Activated naive CD4-positive, alpha-beta T cell treated with Interleukin-2 at 50 U/mL for 16 hours (primary cell): ENCODE measurements around the gene CENPX.

Experiments
- DNase-seq: peaks from one replicate; pipeline ENCODE4 v3.0.0-alpha.2; 2020

CENPX gene

DNA sequence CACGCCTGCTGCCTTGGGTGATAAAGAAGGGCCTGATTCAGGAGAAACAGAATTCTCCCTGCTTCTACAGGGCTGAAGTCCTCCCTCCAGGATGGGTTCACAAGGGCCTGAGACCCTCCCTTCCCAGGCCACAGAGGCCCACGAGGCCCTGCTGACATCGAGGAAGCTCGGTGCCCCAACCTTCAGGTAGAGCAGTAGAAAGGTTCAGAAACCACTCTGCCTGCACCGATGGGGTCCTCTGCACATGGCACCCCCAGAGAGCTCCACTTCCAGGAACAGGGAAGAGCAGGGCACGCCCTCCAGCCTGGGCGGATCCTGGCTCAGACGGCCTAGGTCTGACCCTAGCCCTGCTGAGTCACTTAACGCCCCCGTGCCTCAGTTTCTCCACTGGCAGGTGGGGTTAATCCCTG, 773 bp downstream of the CENPX start:
- no peak for DNase-seq

DNA sequence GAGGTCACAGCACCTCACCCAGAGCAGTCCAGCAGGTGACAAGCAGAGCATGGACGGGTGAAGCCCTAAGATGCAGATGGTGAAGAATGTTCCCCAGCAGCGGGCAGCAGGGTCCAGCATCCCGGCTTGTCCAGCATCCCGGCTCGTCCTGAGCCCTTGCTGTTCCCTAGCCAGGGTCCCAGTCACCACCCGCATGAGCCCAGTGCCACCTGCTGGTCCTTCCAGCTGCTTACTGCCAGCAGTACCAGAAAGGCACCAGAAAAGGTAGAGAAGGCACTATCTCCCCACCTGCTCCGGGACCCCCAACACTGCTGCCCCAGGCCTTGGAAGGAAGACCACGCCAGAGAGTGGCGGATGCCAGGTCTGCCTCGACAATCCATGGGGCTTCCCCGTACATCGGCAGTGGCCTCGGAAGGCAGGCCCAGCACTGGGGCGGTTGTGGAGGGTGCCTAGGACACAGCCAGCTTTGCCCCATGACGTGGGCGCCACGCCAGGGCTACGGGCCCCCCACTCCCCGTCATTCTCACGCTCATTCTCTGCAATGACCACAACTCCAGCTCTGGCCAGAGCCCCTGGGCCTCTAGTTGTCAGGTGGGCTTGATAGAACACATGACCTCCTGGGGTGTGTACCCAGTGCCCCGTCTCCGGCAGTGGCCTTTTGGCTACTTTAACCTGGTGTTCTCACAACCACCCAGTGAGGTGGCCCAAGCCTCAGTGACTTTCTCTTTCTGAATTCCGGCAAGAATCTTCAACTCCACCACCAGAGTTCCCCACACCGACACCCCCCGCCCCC, 1.4 kb downstream of the CENPX start:
- peak; percentile 59 for DNase-seq

DNA sequence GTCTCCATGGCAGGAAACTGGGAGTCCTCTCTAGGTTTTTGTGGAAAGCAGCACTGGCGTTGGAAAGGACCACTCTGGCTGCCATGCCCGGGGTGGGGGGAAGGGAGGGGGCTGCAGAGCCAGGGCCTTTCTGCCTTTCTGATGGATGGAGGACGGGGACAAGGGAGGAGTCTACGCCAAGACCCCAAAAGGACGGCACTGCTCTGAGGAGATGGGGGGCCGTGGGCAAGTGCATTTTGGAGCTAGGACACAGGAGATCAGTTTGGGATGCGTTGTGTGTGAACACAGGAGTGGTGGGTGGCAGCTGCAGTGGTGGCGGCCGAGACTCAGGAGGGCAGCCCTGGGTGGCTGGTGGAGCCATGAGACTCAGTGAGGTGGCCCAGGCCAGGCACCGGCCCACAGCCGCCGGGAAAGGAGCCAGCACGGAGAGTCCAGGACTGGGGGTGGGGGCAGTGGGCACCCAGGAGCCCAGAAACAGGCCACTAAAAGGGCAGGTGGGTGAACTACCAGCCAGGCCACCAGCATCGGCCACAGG, 2.0 kb downstream of the CENPX start:
- no peak for DNase-seq

DNA sequence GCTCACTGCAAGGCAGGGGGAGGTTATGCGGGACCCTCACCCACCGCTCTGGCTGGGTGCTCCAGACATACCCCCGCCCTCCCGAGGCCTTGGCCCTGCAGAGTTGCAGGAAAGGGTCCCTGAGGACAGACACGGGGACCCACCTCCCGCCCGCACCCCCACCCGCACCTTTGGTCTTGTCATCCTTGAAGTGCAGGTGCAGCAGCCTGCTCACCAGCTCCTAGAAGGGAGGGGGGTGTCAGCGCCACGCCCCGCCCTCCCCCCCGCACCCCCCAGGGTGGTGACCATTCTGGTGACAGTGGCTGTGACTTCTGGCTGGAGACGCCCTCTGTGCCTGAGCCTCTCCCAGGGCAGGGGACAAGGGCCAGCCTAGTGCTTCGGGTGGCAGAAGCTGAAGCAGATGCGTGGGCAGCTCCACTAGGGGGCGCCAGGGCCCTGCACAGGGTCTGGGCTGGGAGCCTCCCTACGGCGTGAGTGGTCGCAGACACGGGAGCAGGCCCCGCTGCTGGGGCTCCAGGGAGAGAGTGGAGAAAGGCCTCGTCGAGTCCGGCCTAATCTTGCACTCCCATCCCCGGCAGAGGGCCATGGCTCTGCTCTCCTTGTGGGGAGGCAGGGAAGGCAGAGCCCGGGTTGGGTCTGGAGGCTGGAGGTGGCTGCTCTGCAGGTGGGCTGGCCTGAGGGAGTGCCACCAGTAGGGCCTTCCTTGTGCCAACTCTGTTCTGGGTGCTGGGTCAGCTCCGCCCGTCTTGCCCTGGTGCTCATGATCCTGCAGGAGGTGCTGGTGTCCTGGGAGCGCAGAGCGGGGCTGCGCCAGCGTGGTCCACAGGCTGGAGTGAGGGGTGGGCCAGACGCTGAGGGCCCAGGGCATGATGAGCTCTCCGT, 2.7 kb downstream of the CENPX start:
- DNase-seq, result peak; percentile 67

DNA sequence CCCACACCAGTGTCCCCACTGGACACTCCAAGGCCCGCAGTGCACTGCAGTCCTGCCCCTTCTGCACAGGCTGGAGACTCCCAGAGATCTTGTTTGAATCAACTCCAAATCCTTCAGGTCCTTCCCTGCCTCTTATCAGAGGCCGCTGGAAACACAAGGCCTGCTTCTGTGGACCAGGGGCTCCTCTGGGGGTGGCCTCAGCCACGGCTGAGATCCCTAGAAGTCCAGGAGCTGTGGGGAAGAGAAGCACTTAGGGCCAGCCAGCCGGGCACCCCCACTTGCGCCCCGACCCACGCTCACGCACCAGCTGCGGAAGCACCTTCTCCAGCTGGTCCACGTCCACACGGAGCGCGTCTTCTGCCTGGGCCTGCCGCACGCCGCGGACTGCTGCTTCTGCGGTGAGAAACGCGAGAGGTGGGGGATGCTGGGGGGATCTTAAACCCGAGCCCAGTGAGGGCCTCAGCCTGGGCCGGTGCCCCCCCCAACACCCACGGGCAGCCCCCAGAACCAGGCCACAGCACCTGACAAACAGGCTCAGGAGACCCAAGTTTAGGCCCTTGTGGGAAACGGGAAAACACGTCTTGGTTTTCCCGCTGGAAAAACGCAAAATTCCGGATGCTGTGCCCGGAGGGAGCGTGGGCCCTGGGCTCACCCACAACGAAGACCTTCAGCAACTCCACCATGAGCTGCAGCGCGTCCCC, 3.5 kb downstream of the CENPX start:
- DNase-seq, result no peak

DNA sequence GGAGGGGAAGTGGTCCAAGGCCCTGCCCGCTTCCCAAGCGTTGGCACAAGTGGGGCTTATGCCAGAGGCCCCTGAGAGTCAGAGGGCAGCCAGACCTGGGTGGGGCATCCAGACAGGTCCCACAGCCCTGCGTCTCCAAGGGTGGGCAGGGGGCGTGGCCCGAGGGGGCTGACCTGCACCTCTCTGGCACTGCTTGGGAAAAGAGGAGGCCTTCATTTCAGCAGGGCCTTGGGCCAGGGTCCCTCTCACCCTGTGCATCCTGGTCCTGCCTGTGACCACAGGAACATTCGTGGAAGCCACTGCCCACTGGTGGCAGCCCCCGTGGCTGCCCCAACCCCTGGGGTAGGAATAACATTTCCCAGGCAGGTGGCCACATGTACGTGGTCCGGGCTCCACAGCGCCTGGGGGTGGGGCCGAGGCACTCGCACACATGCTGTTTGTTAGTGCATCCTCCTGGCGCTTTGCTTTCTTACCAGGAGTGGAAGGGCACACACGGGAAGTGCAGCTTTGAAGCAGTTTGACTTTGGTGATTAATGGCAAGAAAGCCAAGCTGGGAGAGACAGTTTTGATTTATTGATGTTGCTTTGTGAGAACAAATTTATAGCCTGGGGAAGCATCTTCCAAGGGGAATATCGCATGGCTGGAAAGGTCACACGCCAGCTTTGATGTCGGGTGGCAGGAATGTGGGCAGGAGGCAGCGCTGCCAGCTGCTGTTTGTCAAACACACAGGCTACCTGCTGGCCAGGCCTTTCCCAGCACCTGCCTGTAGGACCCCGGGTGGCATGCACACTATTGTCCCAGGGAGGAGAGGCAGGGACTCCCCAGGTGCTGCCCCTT, 4.3 kb downstream of the CENPX start:
- DNase-seq, result no peak

DNA sequence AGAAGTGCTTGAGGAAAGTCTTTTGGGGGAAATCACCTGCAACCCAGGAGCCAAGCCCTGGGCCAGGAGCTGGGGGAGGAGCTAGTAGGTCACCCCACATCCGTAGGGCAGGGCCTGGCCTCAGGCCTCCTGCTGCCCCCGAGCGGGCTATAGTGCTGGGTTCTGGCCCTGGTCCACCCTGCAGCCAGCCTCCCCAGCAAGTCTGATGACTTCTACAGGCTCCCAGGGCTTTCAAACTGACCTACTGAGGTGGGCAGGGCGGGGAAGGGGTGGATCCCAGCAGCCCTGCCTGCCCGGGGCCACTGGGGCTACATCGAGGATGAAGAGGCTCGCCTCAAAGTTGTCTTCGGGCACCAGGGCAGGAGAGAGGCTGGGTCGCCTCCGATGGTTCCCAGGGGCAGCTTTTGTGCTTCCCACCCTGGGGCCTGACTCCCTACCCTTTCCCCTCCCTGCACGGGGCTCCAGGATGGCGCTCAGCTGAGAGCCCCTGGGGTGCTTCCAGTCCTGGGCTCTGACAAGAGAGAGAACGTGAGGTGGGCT, 5.0 kb downstream of the CENPX start:
- no peak for DNase-seq

DNA sequence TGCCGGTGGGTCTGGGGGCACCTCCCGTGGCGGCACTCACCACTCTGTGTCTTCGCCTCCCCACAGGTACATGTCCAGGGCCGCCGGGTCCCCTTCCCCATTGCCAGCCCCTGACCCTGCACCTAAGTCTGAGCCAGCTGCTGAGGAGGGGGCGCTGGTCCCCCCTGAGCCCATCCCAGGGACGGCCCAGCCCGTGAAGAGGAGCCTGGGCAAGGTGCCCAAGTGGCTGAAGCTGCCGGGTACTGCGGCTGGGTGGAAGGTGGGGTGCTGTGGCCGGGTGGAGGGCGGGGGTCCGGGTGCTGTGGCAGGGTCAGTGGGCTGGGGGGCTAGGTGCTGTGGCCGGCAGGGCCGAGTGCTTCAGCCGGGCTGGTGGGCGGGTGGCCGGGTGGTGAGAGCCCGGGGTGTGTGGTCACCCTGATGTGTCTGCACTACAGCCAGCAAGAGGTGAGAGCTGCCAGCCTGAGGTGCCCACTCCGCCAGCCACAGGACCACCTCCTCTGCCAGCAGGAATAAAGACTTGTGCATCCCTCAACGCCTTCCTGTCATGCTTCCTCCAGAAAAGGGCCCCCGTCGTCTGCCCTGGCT, 5.7 kb downstream of the CENPX start:
- DNase-seq, result no peak

DNA sequence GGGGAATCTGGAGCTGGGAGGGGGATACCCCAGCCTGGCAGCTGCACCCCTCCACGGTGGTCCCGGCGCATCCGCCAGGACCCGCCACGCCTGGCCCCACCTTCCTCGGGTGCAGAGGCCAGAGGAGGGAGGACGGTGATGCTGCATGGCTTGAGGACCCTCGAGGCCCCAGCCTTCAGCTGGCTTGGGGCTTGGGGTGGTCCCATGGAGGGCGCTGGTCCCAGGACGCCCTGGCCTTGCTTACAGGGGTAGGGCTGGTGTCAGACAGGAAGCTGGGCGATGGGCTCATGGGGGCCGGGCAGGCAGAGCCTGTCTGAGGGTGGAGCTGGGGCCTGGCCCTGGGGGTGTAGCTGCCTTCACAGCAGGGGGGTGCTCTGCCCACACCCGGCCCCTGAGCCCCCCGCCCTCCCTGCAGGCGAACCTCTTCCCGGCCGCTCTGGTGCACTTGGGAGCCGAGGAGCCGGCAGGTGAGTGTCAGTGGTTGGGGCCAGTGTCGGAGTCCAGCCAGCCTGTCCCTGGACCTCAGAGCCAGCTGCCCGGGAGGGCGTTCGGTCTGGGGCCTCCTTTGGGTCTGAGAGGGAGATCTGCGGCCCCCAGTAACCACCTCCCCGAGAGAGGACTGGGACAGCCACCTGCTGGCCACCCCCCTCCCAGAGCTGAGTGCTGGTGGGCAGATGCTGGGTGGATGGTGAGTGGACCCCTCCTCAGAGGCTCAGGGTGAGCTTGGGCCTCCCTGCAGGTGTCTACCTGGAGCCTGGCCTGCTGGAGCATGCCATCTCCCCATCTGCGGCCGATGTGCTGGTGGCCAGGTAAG, 6.4 kb downstream of the CENPX start:
- no peak for DNase-seq

DNA sequence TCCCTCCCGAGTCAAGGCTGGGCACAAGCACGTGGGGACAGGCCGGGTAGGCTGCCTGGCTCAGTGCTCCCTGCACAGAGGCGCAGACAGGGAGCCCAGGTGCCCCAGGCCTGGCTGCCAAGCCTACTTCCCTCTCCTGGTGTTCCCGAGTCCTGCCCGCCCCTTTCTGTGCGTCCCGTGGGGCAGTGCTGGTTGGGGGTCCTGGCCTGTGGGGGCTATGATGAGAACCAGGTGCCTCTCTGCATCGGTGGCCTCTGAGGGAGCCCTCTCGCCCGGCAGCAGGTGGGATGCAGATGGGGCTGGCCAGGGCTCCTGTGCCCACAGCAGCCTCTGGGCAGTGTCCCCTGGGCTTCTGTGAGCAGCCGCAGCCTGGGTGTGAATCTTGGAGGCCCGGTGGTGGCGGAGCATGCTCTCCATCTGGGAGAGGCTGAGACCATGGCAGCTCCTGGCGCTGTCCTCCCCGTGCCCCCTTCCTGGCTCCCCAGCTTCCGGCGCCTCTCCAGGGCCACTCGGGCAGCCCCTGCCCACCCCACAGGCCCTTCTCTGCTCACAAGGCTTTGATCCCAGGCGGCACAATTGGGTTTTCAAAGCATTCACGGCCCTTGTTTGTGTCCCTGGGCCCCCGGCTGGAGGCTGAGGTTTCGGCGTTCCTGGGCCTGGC, 7.2 kb downstream of the CENPX start:
- DNase-seq, result no peak

DNA sequence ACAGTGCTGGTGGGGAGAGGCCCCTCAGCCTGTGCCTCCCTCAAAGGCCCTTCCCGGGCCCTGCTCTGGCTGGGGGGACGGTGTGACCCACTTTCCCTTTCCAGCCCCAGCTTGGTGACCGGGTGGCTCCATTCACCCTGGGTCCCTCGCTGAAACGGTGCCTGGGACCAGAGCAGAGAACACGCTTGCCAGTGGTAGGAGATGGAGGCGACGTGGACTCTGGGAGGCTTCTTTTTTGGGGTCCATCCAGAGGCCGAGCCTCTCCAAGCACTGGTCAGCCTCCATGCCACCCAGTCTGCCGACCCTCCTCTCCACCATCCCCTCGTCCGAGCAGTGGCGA, 7.7 kb downstream of the CENPX start:
- DNase-seq, result no peak

DNA sequence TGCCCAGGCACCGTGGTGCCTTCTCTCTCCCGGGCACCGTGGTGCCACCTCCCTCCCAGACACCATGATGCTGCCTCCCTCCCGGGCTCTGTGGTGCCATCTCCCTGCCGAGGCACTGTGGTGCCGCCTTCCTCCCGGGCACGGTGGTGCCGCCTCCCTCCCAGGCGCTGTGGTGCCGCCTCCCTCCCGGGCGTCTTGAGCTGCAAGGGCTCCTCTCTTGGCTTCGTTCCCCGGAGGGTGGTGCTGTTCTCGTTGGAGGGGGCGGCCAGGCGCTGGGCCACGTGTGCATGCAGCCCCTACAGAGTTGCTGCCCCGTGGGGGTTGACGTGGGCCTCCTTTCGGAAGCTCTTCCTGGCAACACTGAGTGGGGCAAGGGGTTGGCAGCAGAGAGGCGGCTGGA, 8.2 kb downstream of the CENPX start:
- no peak for DNase-seq

DNA sequence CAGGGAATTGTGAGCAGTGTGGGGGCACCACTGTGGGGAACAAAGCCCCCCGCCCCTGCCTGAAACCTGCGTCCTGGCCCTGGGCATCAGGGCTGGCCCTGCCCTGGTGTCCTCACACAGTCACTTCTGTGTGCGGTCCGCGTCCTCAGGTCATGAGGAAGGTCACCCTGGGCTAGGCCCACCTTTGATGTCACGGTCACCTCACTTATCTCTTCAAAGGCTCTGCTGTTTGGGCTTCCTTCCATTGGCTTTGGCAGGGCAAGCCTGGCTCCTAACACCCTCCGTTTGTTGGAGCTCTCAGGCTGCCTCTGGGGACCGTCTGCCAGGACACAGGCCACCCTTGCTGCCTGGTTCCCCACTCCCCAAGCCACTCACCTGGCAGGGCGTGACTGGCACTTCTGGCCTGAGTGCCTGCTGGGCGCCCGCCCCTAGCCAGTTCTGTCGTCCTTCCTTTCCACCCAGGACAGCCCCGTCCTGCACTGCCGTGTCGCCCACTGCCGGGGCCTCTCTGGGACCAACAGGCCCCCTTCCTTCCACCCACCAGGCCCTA, 8.8 kb downstream of the CENPX start:
- DNase-seq, result no peak

DNA sequence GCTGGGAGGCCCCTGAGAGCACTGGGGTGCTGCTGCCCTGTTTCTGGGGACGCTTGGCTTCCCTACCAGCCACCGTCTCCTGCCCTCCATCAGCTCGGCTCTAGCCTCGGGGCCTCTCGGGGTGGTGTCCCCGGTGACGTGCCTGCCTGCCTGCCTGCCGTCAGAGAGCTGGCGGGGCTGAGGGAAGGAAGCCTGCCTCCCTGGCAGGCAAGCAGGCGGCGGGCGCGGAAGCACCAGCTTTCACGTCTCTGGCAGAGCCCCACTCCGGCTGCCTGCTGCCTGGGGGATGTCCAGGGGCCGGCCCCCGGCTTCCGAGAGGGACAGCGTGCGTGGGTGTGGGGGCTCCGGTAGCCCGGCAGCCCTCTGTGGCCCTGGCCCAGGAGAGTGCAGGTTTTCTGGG, 9.3 kb downstream of the CENPX start:
- DNase-seq, result no peak

DNA sequence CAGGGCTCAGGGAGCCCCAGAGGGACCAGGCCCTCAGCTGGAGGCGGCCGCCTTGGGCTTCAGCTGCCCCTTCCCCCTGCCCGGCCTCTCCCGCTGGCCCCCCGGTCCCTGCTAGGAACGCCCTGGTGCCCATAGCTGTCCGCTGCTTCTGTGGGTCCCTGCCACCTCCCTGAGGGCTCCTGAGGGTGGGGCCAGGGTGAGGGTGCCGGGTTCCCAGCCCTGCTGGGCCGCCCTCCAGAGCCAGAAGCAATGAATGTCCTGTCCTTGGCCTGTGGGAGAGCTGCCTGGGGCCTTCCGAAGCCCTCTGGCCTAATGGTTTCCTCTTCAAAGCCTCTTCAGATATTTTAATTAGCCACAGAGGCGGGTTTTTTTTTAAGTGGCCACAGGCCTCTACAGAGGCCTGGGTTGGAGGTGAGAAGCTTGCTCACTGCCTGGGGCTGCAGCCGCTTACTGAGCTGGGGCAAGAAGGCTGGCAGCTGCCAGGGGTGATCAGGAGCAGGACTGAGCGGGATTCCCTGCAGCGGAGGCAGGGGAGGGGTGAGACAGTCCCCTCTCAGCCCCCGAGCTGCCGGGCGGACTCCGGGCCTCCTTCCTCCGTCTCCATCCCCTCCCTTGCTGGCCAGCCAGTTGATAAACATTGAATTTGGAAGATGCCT, 9.9 kb downstream of the CENPX start:
- DNase-seq, result no peak

DNA sequence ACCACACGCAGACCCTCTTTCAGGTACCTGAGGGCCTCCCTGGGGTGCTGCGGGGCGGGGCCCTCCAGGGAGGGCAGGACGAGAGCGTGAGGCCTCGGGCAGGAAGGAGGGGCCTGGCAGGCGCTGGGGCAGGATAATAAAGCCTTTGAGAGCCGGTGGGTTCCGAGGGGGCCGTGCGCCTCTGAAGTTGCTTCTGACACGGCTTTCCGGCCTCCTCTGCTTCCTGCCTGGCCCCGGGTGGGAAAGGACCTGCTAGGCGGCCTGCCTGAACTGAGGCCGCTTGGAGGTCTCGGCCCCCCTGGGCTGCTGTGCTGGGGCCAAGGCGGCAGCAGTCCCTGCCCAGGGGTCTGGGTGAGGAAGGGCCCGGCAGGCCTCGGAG, 10.4 kb downstream of the CENPX start:
- DNase-seq, result no peak

DNA sequence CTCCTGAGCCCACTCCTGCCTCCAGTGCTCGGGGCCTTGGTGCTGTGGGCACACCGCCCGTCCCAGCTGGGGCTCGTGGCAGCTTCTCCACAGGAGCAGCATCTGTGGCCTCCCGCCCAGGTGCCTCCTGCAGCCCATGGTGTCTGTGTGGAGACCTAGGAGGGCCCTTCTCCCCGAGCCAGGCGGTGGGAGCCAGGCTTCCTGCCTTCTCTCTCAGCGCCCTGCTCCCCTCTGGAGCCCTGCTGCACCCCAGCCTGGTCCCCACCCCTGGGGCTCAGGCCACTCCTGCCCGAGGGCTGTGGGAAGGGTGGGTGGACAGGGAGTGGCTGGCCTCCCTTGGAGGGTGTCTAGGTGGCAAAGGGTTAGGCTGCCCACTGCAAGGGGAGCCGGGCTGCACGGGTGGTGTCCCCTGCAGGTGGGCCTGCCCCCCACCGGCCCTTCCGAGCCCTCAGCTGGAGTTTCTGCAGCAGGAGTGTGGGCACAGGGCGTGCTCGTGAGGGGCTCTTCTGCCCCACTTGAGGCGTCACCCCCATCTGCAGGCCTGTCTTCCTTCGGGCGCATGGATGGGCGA, 11.0 kb downstream of the CENPX start:
- DNase-seq, result no peak

DNA sequence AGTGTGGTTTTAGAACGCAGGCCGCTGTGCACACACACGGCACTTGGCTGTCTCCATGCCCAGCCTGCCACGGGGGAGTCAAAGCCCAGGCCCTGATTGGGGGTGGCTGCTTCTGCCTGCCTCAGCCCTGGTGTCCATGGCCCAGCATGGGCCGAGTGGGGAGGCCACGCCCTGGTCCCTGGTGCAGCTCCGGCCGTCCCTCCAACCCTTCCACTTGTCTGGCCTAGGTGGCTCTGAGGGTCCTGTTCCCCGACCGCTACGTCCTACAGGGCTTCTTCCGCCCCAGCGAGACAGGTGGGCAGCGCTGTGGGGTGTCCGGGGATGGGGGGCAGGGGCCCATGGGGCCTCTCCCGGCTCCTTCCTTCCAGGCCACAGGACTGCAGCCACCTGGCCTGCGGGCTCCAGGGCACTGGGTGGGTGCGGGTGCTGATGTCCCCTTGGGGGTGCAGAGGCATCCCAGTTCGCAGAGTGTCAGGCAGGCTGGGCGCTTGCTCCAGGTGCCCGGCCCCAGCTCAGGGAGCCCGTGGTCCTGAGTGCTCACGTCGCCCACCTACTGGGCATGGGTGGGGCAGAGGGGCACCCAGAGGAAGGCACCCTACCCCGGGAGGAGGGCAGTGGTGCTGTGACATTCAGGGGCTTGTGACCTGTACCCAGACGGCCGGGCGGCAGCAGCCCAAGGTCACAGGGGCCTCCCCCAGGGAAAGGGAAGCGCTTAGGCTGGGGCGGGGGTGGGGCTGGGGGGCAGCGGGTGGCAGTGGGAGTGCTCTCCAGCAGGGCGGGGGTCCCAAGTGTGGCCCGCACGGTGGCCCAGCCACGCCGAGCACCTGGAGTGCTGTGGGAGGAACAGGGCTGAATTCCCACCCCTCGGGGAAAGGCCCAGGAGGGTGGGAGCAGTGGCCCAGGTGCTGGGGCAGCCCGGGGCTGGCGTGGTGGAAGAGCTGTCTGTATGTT, 11.8 kb downstream of the CENPX start:
- no peak for DNase-seq
